Spleen (tissue), 11 donors: ENCODE data around the gene CNTNAP2. TPM values are rescaled to one million over a fixed set of nuclear protein-coding genes. Genes with fewer than 3 reads are reported as not detected.

Source experiments
- DNase-seq: peaks from one replicate; pipeline ENCODE4 v3.0.0-alpha.2; 2020
- H3K27ac ChIP-seq, 8 donors: fragments of 200-600 bp; sonication (generic) in 7 of 8; 1 replicate in 4 of 8; 2 replicates in 4 of 8; pipeline versions ENCODE4 v1.5.0 to v1.8.0; 2016 to 2021; ENCODE audit warnings: inconsistent platforms in 4 of 8, mild to moderate bottlenecking in 4 of 8, moderate library complexity in 1 of 8
- H3K27me3 ChIP-seq, 7 donors: fragments of 200-600 bp; sonication (generic) in 6 of 7; replicated peaks in 1 of 7; 1 replicate in 4 of 7; 2 replicates in 3 of 7; pipeline versions ENCODE4 v1.5.0 to v1.8.0; 2016 to 2021; ENCODE audit warnings: inconsistent platforms in 3 of 7, mild to moderate bottlenecking in 1 of 7
- H3K36me3 ChIP-seq, 6 donors: fragments of 200-600 bp; sonication (generic) in 5 of 6; 1 replicate in 4 of 6; 2 replicates in 2 of 6; pipeline versions ENCODE4 v1.5.0 to v1.8.0; 2016 to 2021; ENCODE audit warnings: inconsistent platforms in 2 of 6
- H3K4me1 ChIP-seq, 6 donors: fragments of 200-600 bp; sonication (generic) in 5 of 6; 1 replicate in 3 of 6; 2 replicates in 3 of 6; pipeline versions ENCODE4 v1.5.0 to v1.8.0; 2016 to 2021; ENCODE audit warnings: inconsistent platforms in 3 of 6
- H3K4me3 ChIP-seq, 8 donors: fragments of 200-600 bp; sonication (generic) in 7 of 8; 1 replicate in 4 of 8; 2 replicates in 4 of 8; pipeline versions ENCODE4 v1.5.0 to v1.8.0; 2016 to 2021; ENCODE audit warnings: inconsistent platforms in 4 of 8, mild to moderate bottlenecking in 4 of 8, moderate library complexity in 2 of 8
- H3K9me3 ChIP-seq, 8 donors: fragments of 200-600 bp; sonication (generic) in 7 of 8; 1 replicate in 4 of 8; 2 replicates in 4 of 8; pipeline versions ENCODE4 v1.5.0 to v1.8.0; 2016 to 2021; ENCODE audit warnings: inconsistent platforms in 4 of 8
- POLR2A ChIP-seq, 3 donors: fragments of 450-650 bp; IDR thresholded peaks; one replicate each; pipeline ENCODE4 v1.5.1; 2017; ENCODE audit warnings: antibody characterized with exemption in 3 of 3, mild to moderate bottlenecking in 1 of 3
- POLR2AphosphoS5 ChIP-seq, 3 donors: sonication (generic); formaldehyde crosslinking; IDR thresholded peaks; one replicate each; pipeline ENCODE4 v1.5.1; 2017; ENCODE audit warnings: antibody characterized with exemption in 3 of 3
- WGBS, 5 donors: extraction: QIAGEN DNeasy Blood & Tissue Kit in 3 of 5; methylation state at CpG; one replicate each; pipeline versions ENCODE4 v1.1.5 to v1.1.7; 2013 to 2018; 5-methylcytosine and 5-hydroxymethylcytosine counted together
- intact Hi-C: fragments of 100-400 bp; cut with DNase I; formaldehyde crosslinking; loops from one replicate; pipeline ENCODE4 v1.15.0; 2023; ENCODE audit warnings: low total_unique reads
- polyA plus RNA-seq, 3 donors: library from polyadenylated mRNA; stranded (reverse); fragments of 200-250 nt; gene quantifications; one replicate each; pipeline ENCODE4 v1.2.1, GENCODE V29; 2013
- total RNA-seq, 7 donors: library from RNA; depleted of rRNA in 3 of 7; stranded (reverse); fragments of >200 nt in 3 of 7; fragmentation: NEBNext Ultra II Directional in 4 of 7; extraction: Animal tissue kit (Norgen Biotek cat#: 25700) in 4 of 7; gene quantifications; one replicate each; pipeline versions ENCODE4 v1.1.0 to v1.2.1, GENCODE V29; 2016 to 2021
- TF ChIP-seq, protein P1 (sequence below), 11 experiments: fragments of 200-600 bp in 7 of 11; fragments of 450-650 bp in 4 of 11; sonication (generic) in 4 of 11; IDR thresholded peaks in 8 of 11; conservative IDR thresholded peaks in 3 of 11; 1 replicate in 7 of 11; 2 replicates in 4 of 11; pipeline versions ENCODE4 v1.4.0 to v1.8.0; 2016 to 2021; ENCODE audit warnings: antibody characterized with exemption in 11 of 11, inconsistent platforms in 4 of 11, mild to moderate bottlenecking in 1 of 11
- donor health status: healthy with polysubstance abuse.
- donor health status: DM: no; HTN: no; CAD: no; lungs with moderate emphysema.
- donor health status: DM: no; HTN: no; CAD: no.
- donor health status: Bipolar disorder and iron deficiency.
- donor health status: healthy.
- donor health status: DM: no; HTN: no; CAD: no.
- donor health status: DM: yes; HTN: yes; CAD: no.

CNTNAP2 gene
- total and polyA plus RNA-seq, 10 donors: 0.13 to 2.0 (median 0.82) TPM

DNA sequence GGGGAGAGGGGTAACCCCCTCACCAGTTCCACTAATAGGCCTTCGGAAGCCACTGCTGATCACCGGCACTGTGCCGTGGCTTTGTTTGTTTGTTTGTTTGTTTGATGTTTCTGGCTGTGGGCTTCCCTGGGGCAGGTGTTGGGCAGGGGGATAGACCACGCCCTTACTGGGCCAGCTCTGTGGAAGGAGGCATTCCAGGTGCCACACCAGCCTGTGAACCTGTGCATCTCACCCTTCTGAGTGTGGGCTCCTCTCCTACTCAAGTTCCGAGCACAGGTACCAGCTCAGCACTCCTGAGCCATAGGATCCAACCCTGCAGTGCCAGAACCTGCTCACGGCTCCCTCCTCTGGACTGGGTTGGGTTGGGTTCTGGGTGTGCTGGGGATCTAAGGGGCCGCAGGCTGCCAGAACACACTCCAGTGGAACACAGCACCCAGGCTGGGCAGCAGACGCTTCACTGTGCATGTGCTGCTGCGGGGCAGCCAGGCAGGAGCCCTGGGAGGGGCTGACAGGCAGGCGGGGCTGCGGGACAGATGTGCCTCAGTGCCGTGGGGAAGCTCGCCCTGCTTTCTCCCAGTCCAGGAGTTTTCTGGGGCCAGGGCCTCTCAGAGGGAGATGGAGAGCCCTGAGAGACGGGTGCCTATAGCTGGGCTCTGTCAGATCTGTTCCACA is 1053.9 kb downstream of the CNTNAP2 start:
- TF ChIP-seq POLR2AphosphoS5 (IDR thresholded peaks at IDR 0.05) (no peak), POLR2A (IDR thresholded peaks at IDR 0.05) (no peak)
- TF ChIP-seq, protein P1, sequence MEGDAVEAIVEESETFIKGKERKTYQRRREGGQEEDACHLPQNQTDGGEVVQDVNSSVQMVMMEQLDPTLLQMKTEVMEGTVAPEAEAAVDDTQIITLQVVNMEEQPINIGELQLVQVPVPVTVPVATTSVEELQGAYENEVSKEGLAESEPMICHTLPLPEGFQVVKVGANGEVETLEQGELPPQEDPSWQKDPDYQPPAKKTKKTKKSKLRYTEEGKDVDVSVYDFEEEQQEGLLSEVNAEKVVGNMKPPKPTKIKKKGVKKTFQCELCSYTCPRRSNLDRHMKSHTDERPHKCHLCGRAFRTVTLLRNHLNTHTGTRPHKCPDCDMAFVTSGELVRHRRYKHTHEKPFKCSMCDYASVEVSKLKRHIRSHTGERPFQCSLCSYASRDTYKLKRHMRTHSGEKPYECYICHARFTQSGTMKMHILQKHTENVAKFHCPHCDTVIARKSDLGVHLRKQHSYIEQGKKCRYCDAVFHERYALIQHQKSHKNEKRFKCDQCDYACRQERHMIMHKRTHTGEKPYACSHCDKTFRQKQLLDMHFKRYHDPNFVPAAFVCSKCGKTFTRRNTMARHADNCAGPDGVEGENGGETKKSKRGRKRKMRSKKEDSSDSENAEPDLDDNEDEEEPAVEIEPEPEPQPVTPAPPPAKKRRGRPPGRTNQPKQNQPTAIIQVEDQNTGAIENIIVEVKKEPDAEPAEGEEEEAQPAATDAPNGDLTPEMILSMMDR (IDR thresholded peaks at IDR 0.05 in 8 of 11, conservative IDR thresholded peaks at IDR 0.05 in 3 of 11): no peak
- no peaks in the 10 kb centered on the region for H3K36me3 ChIP-seq
- peak; percentile 41 for DNase-seq
- no peak overlapping the region for H3K4me3 ChIP-seq
- WGBS, 5 donors: 68 to 87% (median 80%) methylated on average over 9 to 14 of the region's 14 CpGs
- no peaks in the 10 kb centered on the region for H3K4me1 ChIP-seq
- H3K27me3 ChIP-seq: no peaks in the 10 kb centered on the region
- intact Hi-C loops: no loop called here
- peaks cover 0 to 7% (median 0%) of the 10 kb centered on the region in 8 donors for H3K9me3 ChIP-seq
- H3K27ac ChIP-seq: no peak overlapping the region

DNA sequence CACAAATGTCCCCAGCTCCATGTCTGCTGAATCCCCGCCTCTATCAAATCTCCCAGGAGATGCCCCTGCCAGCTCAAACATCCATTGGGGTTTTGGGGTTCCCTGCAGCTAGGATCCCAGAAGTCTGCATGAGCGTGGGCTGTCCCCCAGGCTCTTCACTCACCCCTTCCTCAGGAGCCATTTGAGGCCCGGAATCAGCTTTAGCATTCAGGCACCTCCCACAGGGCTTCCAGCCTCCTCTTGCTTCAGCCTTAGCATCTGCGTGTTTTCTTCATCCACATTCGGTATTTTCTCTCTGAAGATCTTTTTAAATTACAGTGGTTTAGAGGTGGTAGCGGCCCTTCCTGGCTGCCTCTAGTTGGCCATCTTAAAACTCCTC is 1054.4 kb downstream of the CNTNAP2 start:
- H3K4me3 ChIP-seq: no peak overlapping the region
- no peak for TF ChIP-seq POLR2A (IDR thresholded peaks at IDR 0.05)
- TF ChIP-seq POLR2AphosphoS5 (IDR thresholded peaks at IDR 0.05): no peak
- TF ChIP-seq, protein P1 (IDR thresholded peaks at IDR 0.05 in 8 of 11, conservative IDR thresholded peaks at IDR 0.05 in 3 of 11): no peak
- peaks cover 0 to 7% (median 0%) of the 10 kb centered on the region in 8 donors for H3K9me3 ChIP-seq
- no peaks in the 10 kb centered on the region for H3K4me1 ChIP-seq
- intact Hi-C loops: no loop called here
- no peaks in the 10 kb centered on the region for H3K27me3 ChIP-seq
- 79 to 90% (median 82%) methylated on average over 6 of the region's 6 CpGs for WGBS, 5 donors
- H3K27ac ChIP-seq: no peak overlapping the region
- H3K36me3 ChIP-seq: no peaks in the 10 kb centered on the region
- DNase-seq: no peak

DNA sequence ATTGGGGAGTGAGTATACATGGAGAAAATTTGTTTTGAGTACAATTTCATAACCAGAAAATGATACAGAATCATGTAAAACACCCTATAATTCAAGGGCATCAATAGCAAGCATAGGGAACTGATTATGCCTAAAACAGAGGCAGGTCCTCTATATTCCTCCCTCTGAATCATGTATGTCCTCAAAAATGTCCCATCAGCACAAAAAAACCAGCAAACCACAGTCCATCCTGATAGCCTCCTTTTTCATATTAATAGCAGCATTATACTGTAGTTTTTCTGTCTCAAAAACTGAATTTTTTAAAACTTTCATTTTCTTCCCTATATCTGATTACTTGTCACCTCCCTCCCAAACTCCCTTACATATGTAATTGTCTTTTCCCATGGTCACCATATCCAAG is 1057.3 kb downstream of the CNTNAP2 start:
- intact Hi-C loops: no loop called here
- H3K27ac ChIP-seq: no peak overlapping the region
- TF ChIP-seq POLR2A (IDR thresholded peaks at IDR 0.05): no peak
- TF ChIP-seq, protein P1 (IDR thresholded peaks at IDR 0.05 in 8 of 11, conservative IDR thresholded peaks at IDR 0.05 in 3 of 11): no peak
- no peak for TF ChIP-seq POLR2AphosphoS5 (IDR thresholded peaks at IDR 0.05)

DNA sequence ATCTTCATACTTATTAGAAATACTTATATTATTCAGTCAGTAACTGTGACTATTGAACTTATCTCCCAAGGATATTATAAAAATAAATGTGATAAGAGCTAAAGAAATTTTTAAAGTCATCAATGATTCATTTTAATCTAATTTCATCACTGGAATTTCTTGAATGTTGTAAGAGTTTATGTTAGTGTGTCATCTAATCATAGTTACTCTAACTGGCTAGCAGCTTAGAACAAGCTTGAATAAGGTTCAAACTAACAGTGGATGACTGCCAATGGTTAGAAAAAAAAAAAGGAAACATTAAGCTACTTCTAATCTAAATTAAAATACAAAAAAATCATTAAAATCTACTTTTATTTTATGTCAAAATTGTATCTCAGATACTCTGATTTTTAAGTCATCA is 1066.3 kb downstream of the CNTNAP2 start:
- no peak for DNase-seq
- no peak overlapping the region for H3K27ac ChIP-seq
- no peaks in the 10 kb centered on the region for H3K36me3 ChIP-seq
- no peaks in the 10 kb centered on the region for H3K27me3 ChIP-seq
- no peaks in the 10 kb centered on the region for H3K4me1 ChIP-seq
- TF ChIP-seq POLR2AphosphoS5 (IDR thresholded peaks at IDR 0.05) (no peak), POLR2A (IDR thresholded peaks at IDR 0.05) (no peak)
- TF ChIP-seq, protein P1 (IDR thresholded peaks at IDR 0.05 in 8 of 11, conservative IDR thresholded peaks at IDR 0.05 in 3 of 11): no peak
- peaks cover 0 to 18% (median 0%) of the 10 kb centered on the region in 8 donors for H3K9me3 ChIP-seq
- intact Hi-C loops: no loop called here
- H3K4me3 ChIP-seq: no peak overlapping the region

More for the DNA sequence above, 1057.3 kb downstream of the CNTNAP2 start:
- Histone ChIP-seq H3K36me3 (no peaks in the 10 kb centered on the region), H3K9me3 (no peaks in the 10 kb centered on the region), H3K27me3 (no peaks in the 10 kb centered on the region), H3K4me1 (no peaks in the 10 kb centered on the region), H3K4me3 (no peak overlapping the region)
- no peak for DNase-seq
